Prostate gland (tissue), 2 donors: ENCODE measurements around the gene MAMLD1. TPM values are rescaled to one million over a fixed set of nuclear protein-coding genes. Genes with fewer than 3 reads are reported as not detected.

Source experiments
- DNase-seq: peaks from one replicate; pipeline ENCODE4 v3.0.0-alpha.2; 2019; ENCODE audit warnings: low spot score
- H3K27ac ChIP-seq, 2 donors: fragments of 200-600 bp; sonication (generic); 2 replicates each; pipeline ENCODE4 v1.5.1; 2017 to 2019
- H3K27me3 ChIP-seq: fragments of 200-600 bp; sonication (generic); replicated peaks from 2 replicates; pipeline ENCODE4 v1.5.1; 2019; ENCODE audit not compliant: insufficient read depth
- H3K36me3 ChIP-seq, 2 donors: fragments of 200-600 bp; sonication (generic); 1 replicate in 1 of 2; 2 replicates in 1 of 2; pipeline versions ENCODE4 v1.5.1 to v1.8.1; 2017 to 2019
- H3K4me1 ChIP-seq: fragments of 200-600 bp; sonication (generic); replicated peaks from 2 replicates; pipeline ENCODE4 v1.5.1; 2019
- H3K4me3 ChIP-seq, 2 donors: fragments of 200-600 bp; sonication (generic); 2 replicates each; pipeline ENCODE4 v1.5.1; 2017 to 2019
- H3K9me3 ChIP-seq: fragments of 200-600 bp; sonication (generic); 2 replicates; pipeline ENCODE4 v1.5.1; 2017
- CTCF ChIP-seq, 4 experiments: fragments of 200-600 bp in 2 of 4; fragments of 450-650 bp in 2 of 4; sonication (generic) in 2 of 4; IDR thresholded peaks; 1 replicate in 3 of 4; 2 replicates in 1 of 4; pipeline ENCODE4 v1.5.1; 2016 to 2019; ENCODE audit warnings: antibody characterized with exemption in 4 of 4, mild to moderate bottlenecking in 2 of 4, moderate library complexity in 2 of 4
- POLR2A ChIP-seq: fragments of 450-650 bp; IDR thresholded peaks from one replicate; pipeline ENCODE4 v1.6.1; 2016; ENCODE audit warnings: antibody characterized with exemption, mild to moderate bottlenecking
- POLR2AphosphoS5 ChIP-seq: sonication (generic); formaldehyde crosslinking; IDR thresholded peaks from one replicate; pipeline ENCODE4 v1.6.1; 2017; ENCODE audit warnings: antibody characterized with exemption
- whole genome bisulfite sequencing: methylation state at CpG from one replicate; pipeline ENCODE4 v1.1.5; 2018; 5-methylcytosine and 5-hydroxymethylcytosine counted together
- intact Hi-C: fragments of 100-400 bp; cut with DNase I; formaldehyde crosslinking; loops from one replicate; pipeline ENCODE4 v1.14.2; 2022
- total RNA-seq, 2 donors: library from RNA; depleted of rRNA; stranded (reverse); fragments of >200 nt; gene quantifications; one replicate each; pipeline ENCODE4 v1.1.0, GENCODE V29; 2016

Gene MAMLD1
- total RNA-seq, 2 donors from 2014 or later, result 2.2 to 51.7 TPM

DNA sequence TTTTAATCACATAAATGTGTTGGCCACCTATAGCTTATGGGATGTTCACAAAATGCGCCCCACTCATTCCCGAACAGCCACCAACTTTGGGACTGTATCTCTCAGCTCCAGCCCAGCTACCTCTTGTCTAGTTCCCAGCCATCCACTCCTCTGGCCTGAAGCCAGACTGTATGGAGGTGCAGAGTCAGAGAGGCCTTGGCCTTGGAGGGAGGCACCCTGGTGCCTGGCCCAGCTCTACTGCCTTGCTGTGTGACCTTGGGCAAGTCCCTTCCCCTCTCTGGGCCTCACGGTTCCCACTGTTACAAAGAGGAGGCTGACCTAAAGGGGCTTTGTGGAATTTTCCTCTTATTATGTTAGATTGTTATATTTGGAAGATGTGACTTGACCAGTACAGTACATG, 13.9 kb downstream of the MAMLD1 start:
- intact Hi-C loops, result no loop called here
- 92% methylated on average over 3 of the region's 3 CpGs for WGBS
- H3K9me3 ChIP-seq, result no peaks in the 10 kb centered on the region

GRCh38 chrX:150405006-150405405, 41.9 kb downstream of the MAMLD1 start:
- H3K9me3 ChIP-seq, result no peaks in the 10 kb centered on the region
- H3K36me3 ChIP-seq, result no peaks in the 10 kb centered on the region
- 31% methylated on average over 1 of the region's 1 CpG for WGBS
- no peaks in the 10 kb centered on the region for H3K4me1 ChIP-seq
- no peak for DNase-seq
- H3K27ac ChIP-seq, result no peak overlapping the region
- no peak overlapping the region for H3K4me3 ChIP-seq
- TF ChIP-seq POLR2AphosphoS5 (no peak), CTCF (IDR thresholded peaks at IDR 0.05) (no peak)
- no peaks in the 10 kb centered on the region for H3K27me3 ChIP-seq
- intact Hi-C loops, result no loop called here

More for the DNA sequence above, 13.9 kb downstream of the MAMLD1 start:
- Histone ChIP-seq H3K4me3 (no peak overlapping the region), H3K36me3 (no peaks in the 10 kb centered on the region), H3K27ac (no peak overlapping the region), H3K27me3 (no peaks in the 10 kb centered on the region), H3K4me1 (no peaks in the 10 kb centered on the region)
- TF ChIP-seq CTCF (IDR thresholded peaks at IDR 0.05) (no peak), POLR2AphosphoS5 (no peak), POLR2A (no peak)
- no peak for DNase-seq

- Histone ChIP-seq H3K27ac (no peak overlapping the region), H3K9me3 (no peaks in the 10 kb centered on the region), H3K4me1 (no peaks in the 10 kb centered on the region), H3K36me3 (no peaks in the 10 kb centered on the region), H3K27me3 (no peaks in the 10 kb centered on the region), H3K4me3 (no peak overlapping the region)
- no peak for DNase-seq
- TF ChIP-seq POLR2A (no peak), POLR2AphosphoS5 (no peak)
- intact Hi-C loops, result no loop called here
- 70% methylated on average over 4 of the region's 4 CpGs for WGBS
Observed at GRCh38 chrX:150405576-150405975, 42.5 kb downstream of the MAMLD1 start.

GRCh38 chrX:150406596-150406995, 43.5 kb downstream of the MAMLD1 start:
- H3K27me3 ChIP-seq, result no peaks in the 10 kb centered on the region
- no peak overlapping the region for H3K4me3 ChIP-seq
- intact Hi-C loops, result no loop called here
- 97% methylated on average over 6 of the region's 6 CpGs for WGBS
- H3K4me1 ChIP-seq, result no peaks in the 10 kb centered on the region
- no peak overlapping the region for H3K27ac ChIP-seq
- no peaks in the 10 kb centered on the region for H3K36me3 ChIP-seq
- TF ChIP-seq CTCF (IDR thresholded peaks at IDR 0.05), result no peak
- TF ChIP-seq POLR2AphosphoS5, result no peak
- TF ChIP-seq POLR2A, result no peak
- no peak for DNase-seq
- no peaks in the 10 kb centered on the region for H3K9me3 ChIP-seq

DNA sequence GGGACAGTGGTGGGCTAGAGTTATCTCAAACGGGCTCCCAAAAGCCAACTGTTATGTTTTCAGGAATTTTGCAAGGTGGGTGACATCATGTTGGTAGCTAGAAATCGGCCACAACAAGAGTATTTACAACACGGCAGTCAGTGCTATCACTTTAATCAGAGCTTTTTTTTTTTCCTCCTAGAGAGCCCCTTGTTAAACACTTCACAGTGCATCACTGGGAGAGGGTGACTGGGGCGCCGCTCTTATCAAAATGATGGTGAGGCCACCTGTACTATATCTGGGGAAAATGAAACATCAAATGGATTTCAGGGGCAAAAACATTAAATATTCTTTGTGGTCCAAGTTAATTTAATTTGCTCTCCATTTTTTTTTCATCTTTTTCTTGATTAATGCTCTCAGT, 44.9 kb downstream of the MAMLD1 start:
- H3K4me3 ChIP-seq, result no peak overlapping the region
- intact Hi-C loops, result no loop called here
- TF ChIP-seq CTCF (IDR thresholded peaks at IDR 0.05) (no peak), POLR2AphosphoS5 (no peak)

More for the DNA sequence above, 44.9 kb downstream of the MAMLD1 start:
- H3K36me3 ChIP-seq, result no peaks in the 10 kb centered on the region
- H3K27me3 ChIP-seq, result no peaks in the 10 kb centered on the region
- no peak overlapping the region for H3K27ac ChIP-seq
- H3K9me3 ChIP-seq, result no peaks in the 10 kb centered on the region
- DNase-seq, result no peak
- H3K4me1 ChIP-seq, result no peaks in the 10 kb centered on the region
- 75% methylated on average over 5 of the region's 5 CpGs for WGBS
